ENCODE measurements around the gene CFAP45. TPM values are rescaled to one million over a fixed set of nuclear protein-coding genes. Genes with fewer than 3 reads are reported as not detected.

The CFAP45 gene
- total and polyA plus RNA-seq, 9 of the 15 experiments (the other 6 are each of a cell fraction or from before 2014, with no cell fraction given), result 0.65 to 2.4 (median 1.5) TPM

DNA sequence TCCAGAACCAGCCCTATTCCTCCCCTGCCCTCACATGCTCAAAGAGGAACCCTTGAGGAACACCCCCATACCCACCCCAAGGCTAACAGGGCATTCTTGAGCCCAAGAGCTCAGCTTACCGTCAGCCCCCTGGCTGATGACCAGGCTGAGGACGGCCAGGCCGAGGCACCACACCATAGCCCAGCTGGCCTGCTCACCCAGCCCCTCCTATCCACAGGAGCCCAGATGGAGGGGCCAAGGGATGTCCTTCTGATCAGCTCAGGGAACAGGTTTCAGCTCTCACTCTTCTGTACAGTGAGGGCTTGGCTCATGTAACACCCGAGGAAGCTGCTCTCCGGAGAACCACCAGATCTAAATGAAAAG lies 43.3 kb upstream of the CFAP45 start (continued):
- no peak for TF ChIP-seq HMGN3 (IDR thresholded peaks at IDR 0.05; ENCODE audit: borderline replicate concordance, extremely low read depth, insufficient read length, low read depth, low read length)
- TF ChIP-seq, protein P1, sequence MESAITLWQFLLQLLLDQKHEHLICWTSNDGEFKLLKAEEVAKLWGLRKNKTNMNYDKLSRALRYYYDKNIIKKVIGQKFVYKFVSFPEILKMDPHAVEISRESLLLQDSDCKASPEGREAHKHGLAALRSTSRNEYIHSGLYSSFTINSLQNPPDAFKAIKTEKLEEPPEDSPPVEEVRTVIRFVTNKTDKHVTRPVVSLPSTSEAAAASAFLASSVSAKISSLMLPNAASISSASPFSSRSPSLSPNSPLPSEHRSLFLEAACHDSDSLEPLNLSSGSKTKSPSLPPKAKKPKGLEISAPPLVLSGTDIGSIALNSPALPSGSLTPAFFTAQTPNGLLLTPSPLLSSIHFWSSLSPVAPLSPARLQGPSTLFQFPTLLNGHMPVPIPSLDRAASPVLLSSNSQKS (CRISPR knock-in tag; IDR thresholded peaks at IDR 0.05), result no peak

DNA sequence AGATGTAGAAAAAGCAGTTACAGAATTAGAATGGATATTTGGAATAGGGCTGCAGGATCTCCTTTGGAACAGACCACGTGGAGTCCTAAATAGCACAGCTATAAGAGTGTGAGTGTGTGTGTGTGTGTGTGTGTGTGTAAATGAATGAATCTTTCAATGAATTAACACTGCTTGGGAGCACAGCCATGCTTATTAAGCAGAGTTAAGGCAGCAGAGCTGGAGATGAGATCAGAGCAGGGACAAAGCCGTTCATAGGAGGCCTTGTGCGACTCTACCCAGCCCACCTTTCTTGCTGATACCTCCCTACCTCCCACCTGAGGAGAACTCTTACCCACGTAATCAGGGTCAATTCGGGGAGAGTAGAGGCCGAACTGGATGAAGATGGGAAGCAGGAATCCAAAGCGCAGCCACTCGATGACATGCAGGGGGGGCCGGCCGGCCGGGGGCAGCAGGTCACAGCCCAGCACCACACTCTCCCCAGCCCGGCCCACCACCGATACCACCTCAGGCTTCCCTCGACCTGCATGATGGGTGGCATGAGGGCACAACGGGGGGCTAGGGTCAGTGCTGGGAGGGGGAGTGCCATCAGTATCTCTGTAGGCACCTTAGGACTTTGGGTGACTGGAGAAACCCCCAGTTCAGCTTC lies 42.8 kb upstream of the CFAP45 start:
- H2AFZ ChIP-seq (ENCODE audit: low read depth, low read length), result no peak overlapping the region
- in situ Hi-C loops (cut with MboI), result no loop called here
- H3K4me2 ChIP-seq (ENCODE audit: insufficient read depth, low read length), result no peak overlapping the region
- peaks cover 3 to 14% of the 10 kb centered on the region in 2 experiments; a peak in 3 of 5 replicates for H3K4me1 ChIP-seq (replicated peaks in 1 of 2; ENCODE audit: control insufficient read depth in 2 of 2, insufficient read depth in 2 of 2, low read length in 2 of 2)
- no peaks in the 10 kb centered on the region for H3K79me2 ChIP-seq (ENCODE audit: control insufficient read depth, insufficient read depth, low read length)
- no peak overlapping the region for H3K4me3 ChIP-seq
- no peak for DNase-seq (ENCODE audit: extremely low read depth in 1 of 4, low spot score in 3 of 4)
- H3K9ac ChIP-seq (ENCODE audit: insufficient read depth in 1 of 2, low read depth in 2 of 2, low read length in 2 of 2), result no peak overlapping the region
- H3K27ac ChIP-seq (ENCODE audit: extremely low read depth, low read depth, low read length), result no peak overlapping the region
- no peak for FAIRE-seq
- intact Hi-C loops (cut with micrococcal nuclease), result no loop called here
- H3K36me3 ChIP-seq (ENCODE audit: control insufficient read depth, insufficient read depth, low read length), result no peaks in the 10 kb centered on the region
- no peaks in the 10 kb centered on the region for H3K9me1 ChIP-seq (ENCODE audit: control insufficient read depth, insufficient read depth, low read length)
- BruUV-seq (replicated peaks), result no TSS peak
- WGBS (ENCODE audit: insufficient coverage, low coverage, missing lambda C conversion rate), result 16% methylated on average over 15 of the region's 15 CpGs
- H3K9me3 ChIP-seq (replicated peaks; ENCODE audit: control insufficient read depth, insufficient read depth, low read depth, low read length), result no peaks in the 10 kb centered on the region
- H4K20me1 ChIP-seq (replicated peaks; ENCODE audit: control insufficient read depth, insufficient read depth, low read length), result 0 out of 2 replicates have a peak, but pooled peaks cover 7% of the 10 kb centered on the region
- ChIA-PET CTCF (ENCODE audit: low intra/inter-chr PET ratio) (no interaction called here), POLR2A (interaction anchor here (2.4 kb wide), 1 partner anchor 14 kb away, joined by 7 read pairs; no protein-coding TSS in a partner anchor)
- no peak for TF ChIP-seq ZSCAN29 (IDR thresholded peaks at IDR 0.05)
- TF ChIP-seq, protein P2, sequence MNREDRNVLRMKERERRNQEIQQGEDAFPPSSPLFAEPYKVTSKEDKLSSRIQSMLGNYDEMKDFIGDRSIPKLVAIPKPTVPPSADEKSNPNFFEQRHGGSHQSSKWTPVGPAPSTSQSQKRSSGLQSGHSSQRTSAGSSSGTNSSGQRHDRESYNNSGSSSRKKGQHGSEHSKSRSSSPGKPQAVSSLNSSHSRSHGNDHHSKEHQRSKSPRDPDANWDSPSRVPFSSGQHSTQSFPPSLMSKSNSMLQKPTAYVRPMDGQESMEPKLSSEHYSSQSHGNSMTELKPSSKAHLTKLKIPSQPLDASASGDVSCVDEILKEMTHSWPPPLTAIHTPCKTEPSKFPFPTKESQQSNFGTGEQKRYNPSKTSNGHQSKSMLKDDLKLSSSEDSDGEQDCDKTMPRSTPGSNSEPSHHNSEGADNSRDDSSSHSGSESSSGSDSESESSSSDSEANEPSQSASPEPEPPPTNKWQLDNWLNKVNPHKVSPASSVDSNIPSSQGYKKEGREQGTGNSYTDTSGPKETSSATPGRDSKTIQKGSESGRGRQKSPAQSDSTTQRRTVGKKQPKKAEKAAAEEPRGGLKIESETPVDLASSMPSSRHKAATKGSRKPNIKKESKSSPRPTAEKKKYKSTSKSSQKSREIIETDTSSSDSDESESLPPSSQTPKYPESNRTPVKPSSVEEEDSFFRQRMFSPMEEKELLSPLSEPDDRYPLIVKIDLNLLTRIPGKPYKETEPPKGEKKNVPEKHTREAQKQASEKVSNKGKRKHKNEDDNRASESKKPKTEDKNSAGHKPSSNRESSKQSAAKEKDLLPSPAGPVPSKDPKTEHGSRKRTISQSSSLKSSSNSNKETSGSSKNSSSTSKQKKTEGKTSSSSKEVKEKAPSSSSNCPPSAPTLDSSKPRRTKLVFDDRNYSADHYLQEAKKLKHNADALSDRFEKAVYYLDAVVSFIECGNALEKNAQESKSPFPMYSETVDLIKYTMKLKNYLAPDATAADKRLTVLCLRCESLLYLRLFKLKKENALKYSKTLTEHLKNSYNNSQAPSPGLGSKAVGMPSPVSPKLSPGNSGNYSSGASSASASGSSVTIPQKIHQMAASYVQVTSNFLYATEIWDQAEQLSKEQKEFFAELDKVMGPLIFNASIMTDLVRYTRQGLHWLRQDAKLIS (CRISPR knock-in tag; IDR thresholded peaks at IDR 0.05), result no peak
- H3K27me3 ChIP-seq (ENCODE audit: control insufficient read depth in 2 of 2, insufficient read depth in 2 of 2, low read length in 2 of 2), result peaks cover 2 to 46% of the 10 kb centered on the region in 2 experiments
- ATAC-seq, result no peak

Measured in K562 (cell line).